ENCODE data around the gene ITPKC. TPM values are rescaled to one million over a fixed set of nuclear protein-coding genes. Genes with fewer than 3 reads are reported as not detected.

ITPKC gene
- total RNA-seq, 1 donor from 2014 or later = 6.5 TPM

DNA sequence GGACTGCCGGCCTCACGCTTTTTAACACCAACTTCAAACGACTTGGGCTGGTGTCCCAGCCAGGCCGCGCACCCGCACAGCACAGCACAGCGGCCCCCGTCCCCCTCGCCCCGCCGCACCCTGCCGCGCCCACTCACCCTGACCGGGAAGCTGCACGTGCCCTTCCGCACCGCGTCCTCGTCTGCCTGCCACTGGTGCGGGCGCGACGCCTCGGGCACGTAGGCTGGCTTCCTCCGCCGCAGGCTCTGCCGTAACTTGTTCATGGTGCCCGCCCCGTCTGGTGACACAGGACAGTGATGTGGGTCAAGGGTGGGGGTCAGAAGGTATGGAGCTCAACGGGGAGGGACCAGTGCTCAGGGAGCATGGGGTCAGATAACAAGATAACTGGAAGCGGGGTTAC, 32.6 kb upstream of the ITPKC start:
- TF ChIP-seq EZH2 (IDR thresholded peaks at IDR 0.05) (no peak), CTCF (IDR thresholded peaks at IDR 0.05) (no peak), EZH2phosphoT487 (IDR thresholded peaks at IDR 0.05) (no peak)
- H3K27ac Mint-ChIP-seq = no peak overlapping the region
- Histone ChIP-seq H3K79me2 (ENCODE audit: low read depth) (peaks cover 12% of the 10 kb centered on the region), H3K4me2 (no peak overlapping the region), H3K36me3 (no peaks in the 10 kb centered on the region), H3K9ac (no peak overlapping the region), H3K27ac (no peak overlapping the region), H3K27me3 (no peaks in the 10 kb centered on the region), H3K4me1 (no peaks in the 10 kb centered on the region), H2AFZ (replicated peaks) (no peak overlapping the region), H3K4me3 (no peak overlapping the region), H4K20me1 (ENCODE audit: low read depth) (peaks cover 16% of the 10 kb centered on the region), H3F3A (ENCODE audit: low read depth) (no peaks in the 10 kb centered on the region), H3K9me3 (ENCODE audit: low read depth) (no peaks in the 10 kb centered on the region)
- no peaks in the 10 kb centered on the region for H3K27me3 Mint-ChIP-seq (ENCODE audit: insufficient read depth, low read depth)
- H3K36me3 Mint-ChIP-seq = peaks cover 28% of the 10 kb centered on the region
- DNase-seq (ENCODE audit: low spot score) = no peak
- H3K4me3 Mint-ChIP-seq = peak overlapping the region; percentile 31
- H3K9me3 Mint-ChIP-seq = no peaks in the 10 kb centered on the region
- H3K4me1 Mint-ChIP-seq = no peaks in the 10 kb centered on the region

DNA sequence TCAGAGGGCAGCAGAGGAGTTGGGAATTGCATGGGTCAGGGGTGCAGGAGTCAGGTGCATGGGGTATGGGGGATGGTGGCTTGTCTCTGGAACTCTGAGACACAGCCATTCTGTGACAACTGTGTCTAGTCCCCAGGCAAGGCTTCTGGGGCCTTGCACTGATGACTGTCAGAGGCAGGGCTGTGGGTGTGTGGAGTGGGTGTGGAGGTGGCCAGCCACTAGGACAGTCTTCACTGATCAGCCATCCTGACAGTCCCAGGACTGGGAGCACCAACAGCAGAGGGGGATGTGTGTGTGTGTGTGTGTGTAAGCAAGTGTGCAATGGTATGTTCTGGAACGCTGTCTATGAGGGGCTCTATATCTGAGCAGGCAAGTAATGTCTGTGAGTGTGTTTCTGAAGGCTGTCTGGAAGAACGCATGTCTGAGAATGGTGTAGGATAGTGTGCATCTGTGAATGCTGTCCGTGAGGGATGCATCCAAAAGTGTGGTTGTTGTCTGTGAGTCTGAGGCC, 31.8 kb upstream of the ITPKC start:
- H4K20me1 ChIP-seq (ENCODE audit: low read depth) = peaks cover 17% of the 10 kb centered on the region

GRCh38 chr19:40685563-40685962, 31.3 kb upstream of the ITPKC start:
- H3K4me3 Mint-ChIP-seq = peak overlapping the region; percentile 1
- no peak overlapping the region for H3K9ac ChIP-seq
- H3K27ac ChIP-seq = no peak overlapping the region
- peaks cover 20% of the 10 kb centered on the region for H3K79me2 ChIP-seq (ENCODE audit: low read depth)
- H3K4me1 ChIP-seq = no peaks in the 10 kb centered on the region
- no peak for TF ChIP-seq EZH2 (IDR thresholded peaks at IDR 0.05)
- no peak for TF ChIP-seq CTCF (IDR thresholded peaks at IDR 0.05)
- TF ChIP-seq EZH2phosphoT487 (IDR thresholded peaks at IDR 0.05) = no peak
- no peaks in the 10 kb centered on the region for H3K36me3 ChIP-seq
- no peak overlapping the region for H2AFZ ChIP-seq (replicated peaks)
- no peaks in the 10 kb centered on the region for H3K9me3 ChIP-seq (ENCODE audit: low read depth)
- no peak overlapping the region for H3K4me2 ChIP-seq
- no peaks in the 10 kb centered on the region for H3K4me1 Mint-ChIP-seq
- peaks cover 17% of the 10 kb centered on the region for H4K20me1 ChIP-seq (ENCODE audit: low read depth)
- H3K36me3 Mint-ChIP-seq = peaks cover 25% of the 10 kb centered on the region
- no peaks in the 10 kb centered on the region for H3K9me3 Mint-ChIP-seq
- no peaks in the 10 kb centered on the region for H3F3A ChIP-seq (ENCODE audit: low read depth)
- no peaks in the 10 kb centered on the region for H3K27me3 Mint-ChIP-seq (ENCODE audit: insufficient read depth, low read depth)
- H3K27me3 ChIP-seq = no peaks in the 10 kb centered on the region
- H3K27ac Mint-ChIP-seq = peak overlapping the region; percentile 24
- DNase-seq (ENCODE audit: low spot score) = no peak
- H3K4me3 ChIP-seq = no peak overlapping the region

More for the DNA sequence above, 31.8 kb upstream of the ITPKC start:
- Mint-ChIP-seq H3K27me3 (ENCODE audit: insufficient read depth, low read depth) (no peaks in the 10 kb centered on the region), H3K27ac (peak overlapping the region; percentile 24), H3K9me3 (no peaks in the 10 kb centered on the region), H3K4me3 (no peak overlapping the region), H3K4me1 (no peaks in the 10 kb centered on the region), H3K36me3 (peaks cover 25% of the 10 kb centered on the region)
- Histone ChIP-seq H3K36me3 (no peaks in the 10 kb centered on the region), H3K9me3 (ENCODE audit: low read depth) (no peaks in the 10 kb centered on the region), H3F3A (ENCODE audit: low read depth) (no peaks in the 10 kb centered on the region), H3K79me2 (ENCODE audit: low read depth) (peaks cover 20% of the 10 kb centered on the region), H3K4me3 (no peak overlapping the region), H3K27me3 (no peaks in the 10 kb centered on the region), H2AFZ (replicated peaks) (no peak overlapping the region), H3K4me1 (no peaks in the 10 kb centered on the region), H3K4me2 (no peak overlapping the region), H3K27ac (no peak overlapping the region), H3K9ac (no peak overlapping the region)
- no peak for TF ChIP-seq EZH2phosphoT487 (IDR thresholded peaks at IDR 0.05)
- DNase-seq (ENCODE audit: low spot score) = no peak

- Histone ChIP-seq H3K9ac (no peak overlapping the region), H3K27me3 (no peaks in the 10 kb centered on the region), H3K79me2 (ENCODE audit: low read depth) (peaks cover 20% of the 10 kb centered on the region), H2AFZ (replicated peaks) (no peak overlapping the region), H3K4me1 (peaks cover 5% of the 10 kb centered on the region), H4K20me1 (ENCODE audit: low read depth) (peaks cover 17% of the 10 kb centered on the region), H3K4me3 (no peak overlapping the region), H3K4me2 (no peak overlapping the region), H3K9me3 (ENCODE audit: low read depth) (no peaks in the 10 kb centered on the region), H3F3A (ENCODE audit: low read depth) (peaks cover 13% of the 10 kb centered on the region), H3K27ac (no peak overlapping the region), H3K36me3 (no peaks in the 10 kb centered on the region)
- Mint-ChIP-seq H3K4me3 (no peak overlapping the region), H3K9me3 (no peaks in the 10 kb centered on the region), H3K36me3 (peaks cover 18% of the 10 kb centered on the region), H3K27ac (no peak overlapping the region), H3K27me3 (ENCODE audit: insufficient read depth, low read depth) (peaks cover 2% of the 10 kb centered on the region), H3K4me1 (peaks cover 6% of the 10 kb centered on the region)
- no peak for DNase-seq (ENCODE audit: low spot score)
- no peak for TF ChIP-seq EZH2 (IDR thresholded peaks at IDR 0.05)
- TF ChIP-seq CTCF (IDR thresholded peaks at IDR 0.05) = no peak
- TF ChIP-seq EZH2phosphoT487 (IDR thresholded peaks at IDR 0.05) = no peak
Measured at GRCh38 chr19:40686882-40687524, 29.9 kb upstream of the ITPKC start.

Data from neural progenitor cell (in vitro differentiated cells).